Sigmoid colon (tissue), 4 donors: ENCODE results near the gene FKBP14.

Source experiments
- CTCF ChIP-seq, 4 experiments: fragments of 450-650 bp in 3 of 4; fragments of 200-600 bp in 1 of 4; IDR thresholded peaks; one replicate each; pipeline ENCODE4 v1.5.1; 2016 to 2019; ENCODE audit warnings: antibody characterized with exemption in 4 of 4, mild to moderate bottlenecking in 3 of 4, moderate library complexity in 2 of 4
- POLR2A ChIP-seq, 2 donors: fragments of 450-650 bp; IDR thresholded peaks; one replicate each; pipeline ENCODE4 v1.6.1; 2016; ENCODE audit warnings: antibody characterized with exemption in 2 of 2, mild to moderate bottlenecking in 2 of 2, moderate library complexity in 2 of 2
- POLR2AphosphoS5 ChIP-seq, 4 donors: sonication (generic); formaldehyde crosslinking; IDR thresholded peaks; one replicate each; pipeline ENCODE4 v1.6.1; 2017; ENCODE audit warnings: antibody characterized with exemption in 4 of 4

- TF ChIP-seq CTCF (IDR thresholded peaks at IDR 0.05) (no peak), POLR2A (IDR thresholded peaks at IDR 0.05) (no peak), POLR2AphosphoS5 (IDR thresholded peaks at IDR 0.05) (no peak)
Measured at GRCh38 chr7:30032310-30033125, 6.0 kb upstream of the FKBP14 start.
